ENCODE data around the gene KCNIP1. TPM values are rescaled to one million over a fixed set of nuclear protein-coding genes. Genes with fewer than 3 reads are reported as not detected.

The KCNIP1 gene
- total RNA-seq, 1 donor from 2014 or later, result 0.45 TPM

GRCh38 chr5:170513856-170514525, 10.2 kb downstream of the KCNIP1 start:
- DNase-seq (ENCODE audit: low read depth), result no peak
- Mint-ChIP-seq H3K9me3 (ENCODE audit: unreplicated experiment) (no peaks in the 10 kb centered on the region), H3K36me3 (ENCODE audit: low read depth, unreplicated experiment) (no peaks in the 10 kb centered on the region), H3K27me3 (ENCODE audit: low read depth, unreplicated experiment) (peaks cover 19% of the 10 kb centered on the region), H3K4me1 (ENCODE audit: low read depth, unreplicated experiment) (peaks cover 2% of the 10 kb centered on the region), H3K27ac (ENCODE audit: unreplicated experiment) (no peak overlapping the region), H3K4me3 (ENCODE audit: unreplicated experiment) (no peak overlapping the region)
- Histone ChIP-seq H3K36me3 (ENCODE audit: insufficient read depth, low read length) (no peaks in the 10 kb centered on the region), H3K79me2 (ENCODE audit: insufficient read depth, low read length) (no peaks in the 10 kb centered on the region), H3K4me1 (ENCODE audit: insufficient read depth, low read length) (no peaks in the 10 kb centered on the region), H3K27ac (ENCODE audit: low read depth, low read length) (no peak overlapping the region), H3K9me3 (ENCODE audit: insufficient read depth, low read depth, low read length) (no peaks in the 10 kb centered on the region), H3K27me3 (ENCODE audit: insufficient read depth, low read length) (no peaks in the 10 kb centered on the region), H3K4me3 (ENCODE audit: insufficient read depth, low read depth, low read length) (no peak overlapping the region), H2AFZ (ENCODE audit: low read depth, low read length) (no peak overlapping the region), H3K4me2 (ENCODE audit: low read length) (no peak overlapping the region), H3K9ac (ENCODE audit: low read length) (no peak overlapping the region), H4K20me1 (ENCODE audit: insufficient read depth, low read length) (no peaks in the 10 kb centered on the region)
- FAIRE-seq, result no peak
- TF ChIP-seq CTCF (IDR thresholded peaks at IDR 0.05; ENCODE audit: insufficient read depth, low read depth, low read length) (no peak), EZH2 (IDR thresholded peaks at IDR 0.05; ENCODE audit: insufficient read depth, low read length) (no peak)

- FAIRE-seq, result no peak
- Histone ChIP-seq H3K27me3 (ENCODE audit: insufficient read depth, low read length) (no peaks in the 10 kb centered on the region), H3K9ac (ENCODE audit: low read length) (no peak overlapping the region), H3K79me2 (ENCODE audit: insufficient read depth, low read length) (no peaks in the 10 kb centered on the region), H3K4me1 (ENCODE audit: insufficient read depth, low read length) (peaks cover 7% of the 10 kb centered on the region), H3K4me2 (ENCODE audit: low read length) (no peak overlapping the region), H3K27ac (ENCODE audit: low read depth, low read length) (no peak overlapping the region), H3K4me3 (ENCODE audit: insufficient read depth, low read depth, low read length) (no peak overlapping the region), H3K9me3 (ENCODE audit: insufficient read depth, low read depth, low read length) (no peaks in the 10 kb centered on the region), H4K20me1 (ENCODE audit: insufficient read depth, low read length) (no peaks in the 10 kb centered on the region), H3K36me3 (ENCODE audit: insufficient read depth, low read length) (no peaks in the 10 kb centered on the region), H2AFZ (ENCODE audit: low read depth, low read length) (no peak overlapping the region)
- no peak overlapping the region for H3K4me3 Mint-ChIP-seq (ENCODE audit: unreplicated experiment)
- H3K27me3 Mint-ChIP-seq (ENCODE audit: low read depth, unreplicated experiment), result peaks cover 22% of the 10 kb centered on the region
- DNase-seq (ENCODE audit: low read depth), result no peak
- H3K27ac Mint-ChIP-seq (ENCODE audit: unreplicated experiment), result no peak overlapping the region
- TF ChIP-seq EZH2 (IDR thresholded peaks at IDR 0.05; ENCODE audit: insufficient read depth, low read length), result no peak
- TF ChIP-seq CTCF (IDR thresholded peaks at IDR 0.05; ENCODE audit: insufficient read depth, low read depth, low read length), result no peak
- peaks cover 11% of the 10 kb centered on the region for H3K4me1 Mint-ChIP-seq (ENCODE audit: low read depth, unreplicated experiment)
- H3K9me3 Mint-ChIP-seq (ENCODE audit: unreplicated experiment), result peaks cover 2% of the 10 kb centered on the region
- H3K36me3 Mint-ChIP-seq (ENCODE audit: low read depth, unreplicated experiment), result no peaks in the 10 kb centered on the region
Measured at GRCh38 chr5:170517411-170517810, 13.6 kb downstream of the KCNIP1 start.

- H2AFZ ChIP-seq (ENCODE audit: low read depth, low read length), result no peak overlapping the region
- no peaks in the 10 kb centered on the region for H3K79me2 ChIP-seq (ENCODE audit: insufficient read depth, low read length)
- DNase-seq (ENCODE audit: low read depth) (no peak), FAIRE-seq (no peak)
- H3K4me3 ChIP-seq (ENCODE audit: insufficient read depth, low read depth, low read length), result no peak overlapping the region
- Mint-ChIP-seq H3K9me3 (ENCODE audit: unreplicated experiment) (peaks cover 2% of the 10 kb centered on the region), H3K36me3 (ENCODE audit: low read depth, unreplicated experiment) (no peaks in the 10 kb centered on the region), H3K27me3 (ENCODE audit: low read depth, unreplicated experiment) (peaks cover 24% of the 10 kb centered on the region), H3K4me1 (ENCODE audit: low read depth, unreplicated experiment) (peaks cover 18% of the 10 kb centered on the region), H3K4me3 (ENCODE audit: unreplicated experiment) (no peak overlapping the region), H3K27ac (ENCODE audit: unreplicated experiment) (no peak overlapping the region)
- H3K4me2 ChIP-seq (ENCODE audit: low read length), result no peak overlapping the region
- no peaks in the 10 kb centered on the region for H3K9me3 ChIP-seq (ENCODE audit: insufficient read depth, low read depth, low read length)
- H3K9ac ChIP-seq (ENCODE audit: low read length), result no peak overlapping the region
- no peaks in the 10 kb centered on the region for H3K36me3 ChIP-seq (ENCODE audit: insufficient read depth, low read length)
- no peak for TF ChIP-seq EZH2 (IDR thresholded peaks at IDR 0.05; ENCODE audit: insufficient read depth, low read length)
- TF ChIP-seq CTCF (IDR thresholded peaks at IDR 0.05; ENCODE audit: insufficient read depth, low read depth, low read length), result no peak
- peaks cover 16% of the 10 kb centered on the region for H3K4me1 ChIP-seq (ENCODE audit: insufficient read depth, low read length)
- no peaks in the 10 kb centered on the region for H4K20me1 ChIP-seq (ENCODE audit: insufficient read depth, low read length)
- H3K27me3 ChIP-seq (ENCODE audit: insufficient read depth, low read length), result no peaks in the 10 kb centered on the region
- H3K27ac ChIP-seq (ENCODE audit: low read depth, low read length), result no peak overlapping the region
Measured at GRCh38 chr5:170518277-170518676, 14.5 kb downstream of the KCNIP1 start.
